ENCODE results near the gene IL17RD.

Gene IL17RD

GRCh38 chr3:57152151-57153143 lies 12.7 kb downstream of the IL17RD start:
- TF ChIP-seq, protein P1, sequence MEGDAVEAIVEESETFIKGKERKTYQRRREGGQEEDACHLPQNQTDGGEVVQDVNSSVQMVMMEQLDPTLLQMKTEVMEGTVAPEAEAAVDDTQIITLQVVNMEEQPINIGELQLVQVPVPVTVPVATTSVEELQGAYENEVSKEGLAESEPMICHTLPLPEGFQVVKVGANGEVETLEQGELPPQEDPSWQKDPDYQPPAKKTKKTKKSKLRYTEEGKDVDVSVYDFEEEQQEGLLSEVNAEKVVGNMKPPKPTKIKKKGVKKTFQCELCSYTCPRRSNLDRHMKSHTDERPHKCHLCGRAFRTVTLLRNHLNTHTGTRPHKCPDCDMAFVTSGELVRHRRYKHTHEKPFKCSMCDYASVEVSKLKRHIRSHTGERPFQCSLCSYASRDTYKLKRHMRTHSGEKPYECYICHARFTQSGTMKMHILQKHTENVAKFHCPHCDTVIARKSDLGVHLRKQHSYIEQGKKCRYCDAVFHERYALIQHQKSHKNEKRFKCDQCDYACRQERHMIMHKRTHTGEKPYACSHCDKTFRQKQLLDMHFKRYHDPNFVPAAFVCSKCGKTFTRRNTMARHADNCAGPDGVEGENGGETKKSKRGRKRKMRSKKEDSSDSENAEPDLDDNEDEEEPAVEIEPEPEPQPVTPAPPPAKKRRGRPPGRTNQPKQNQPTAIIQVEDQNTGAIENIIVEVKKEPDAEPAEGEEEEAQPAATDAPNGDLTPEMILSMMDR (IDR thresholded peaks at IDR 0.05; ENCODE audit: insufficient read depth, missing control alignments) = no peak
- FAIRE-seq = no peak
- DNase-seq (ENCODE audit: insufficient read length, low spot score) = no peak

DNA sequence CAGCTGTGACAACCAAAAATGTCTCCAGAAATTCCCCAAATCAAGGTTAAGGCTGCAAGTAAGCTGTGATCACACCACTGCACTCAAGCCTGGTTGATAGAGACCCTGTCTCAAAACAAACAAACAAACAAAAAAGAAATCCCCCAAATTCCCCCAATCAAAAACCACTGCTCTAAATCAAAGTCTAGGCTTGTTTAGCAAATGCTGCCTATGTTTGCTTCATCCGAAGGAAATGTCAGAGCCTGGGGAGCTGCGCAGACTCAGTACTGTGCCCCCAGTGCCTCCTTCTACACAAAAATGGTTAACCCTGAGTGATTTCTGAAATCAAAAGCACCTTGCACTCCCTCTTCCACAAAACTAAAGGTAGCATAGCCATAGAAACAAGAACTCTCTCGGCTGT lies 13.4 kb downstream of the IL17RD start:
- TF ChIP-seq, protein P1 (IDR thresholded peaks at IDR 0.05; ENCODE audit: insufficient read depth, missing control alignments) = no peak
- no peak for DNase-seq (ENCODE audit: insufficient read length, low spot score)
- FAIRE-seq = no peak

- DNase-seq (ENCODE audit: insufficient read length, low spot score) (no peak), FAIRE-seq (no peak)
- TF ChIP-seq, protein P1 (IDR thresholded peaks at IDR 0.05; ENCODE audit: insufficient read depth, missing control alignments) = no peak
Observed at GRCh38 chr3:57151021-57151449, 14.1 kb downstream of the IL17RD start.

GRCh38 chr3:57150113-57150581 lies 15.0 kb downstream of the IL17RD start:
- TF ChIP-seq, protein P1 (IDR thresholded peaks at IDR 0.05; ENCODE audit: insufficient read depth, missing control alignments) = no peak
- FAIRE-seq = no peak
- DNase-seq (ENCODE audit: insufficient read length, low spot score) = no peak

- FAIRE-seq (no peak), DNase-seq (ENCODE audit: insufficient read length, low spot score) (no peak)
- TF ChIP-seq, protein P1 (IDR thresholded peaks at IDR 0.05; ENCODE audit: insufficient read depth, missing control alignments) = no peak
Observed at GRCh38 chr3:57147071-57147470, 18.1 kb downstream of the IL17RD start.

GRCh38 chr3:57145852-57146251 lies 19.3 kb downstream of the IL17RD start:
- TF ChIP-seq, protein P1 (IDR thresholded peaks at IDR 0.05; ENCODE audit: insufficient read depth, missing control alignments) = no peak
- no peak for FAIRE-seq
- no peak for DNase-seq (ENCODE audit: insufficient read length, low spot score)

DNA sequence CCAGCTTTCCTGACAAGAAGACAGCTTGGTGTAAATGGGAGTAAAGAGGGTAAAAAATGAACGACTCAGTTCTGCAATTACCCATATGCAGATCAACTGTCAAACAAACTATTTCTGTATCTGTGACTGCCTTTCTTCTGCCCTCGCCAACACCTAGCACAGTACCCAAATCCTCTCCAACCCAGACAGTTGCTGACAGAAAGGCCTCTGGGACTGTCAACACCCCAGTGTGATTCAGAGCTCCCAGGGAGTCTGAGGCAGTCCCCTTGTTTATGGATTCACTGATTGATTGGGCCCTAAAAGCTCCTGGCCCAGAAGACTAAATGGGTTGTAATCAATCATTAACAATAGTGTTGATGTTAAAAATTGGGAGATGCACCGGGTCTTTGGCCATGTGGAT lies 20.2 kb downstream of the IL17RD start:
- TF ChIP-seq, protein P1 (IDR thresholded peaks at IDR 0.05; ENCODE audit: insufficient read depth, missing control alignments) = no peak
- DNase-seq (ENCODE audit: insufficient read length, low spot score) (no peak), FAIRE-seq (no peak)

Data from D721Med (cell line).